H1 (cell line): ENCODE results near the gene ALK. TPM values are rescaled to one million over a fixed set of nuclear protein-coding genes. Genes with fewer than 3 reads are reported as not detected.

Experiments
- CTCF ChIA-PET: fragments of 300-600 bp; sonication (Branson Sonifier 250); formaldehyde crosslinking; loops from one replicate; lab custom pipeline; 2021; ENCODE audit not compliant: partially characterized antibody; lab: Charles Lee
- POLR2A ChIA-PET: fragments of 300-600 bp; sonication (Branson Sonifier 250); formaldehyde crosslinking; loops from one replicate; lab custom pipeline; 2021; ENCODE audit warnings: inconsistent platforms; ENCODE audit not compliant: partially characterized antibody; lab: Charles Lee
- DNase-seq, 2 experiments: peaks; one replicate each; pipeline versions ENCODE4 v3.0.0 to v3.0.0-alpha.2; 2010 to 2022; ENCODE audit warnings: low spot score in 2 of 2, low read depth in 1 of 2, mixed read lengths in 1 of 2
- FAIRE-seq: peaks from 2 replicates; lab custom pipeline; 2011; peaks lifted over from hg19 to GRCh38; lab: Jason Lieb, UNC
- H2AFZ ChIP-seq: 2 replicates; pipeline ENCODE4 v1.8.1; 2012; ENCODE audit warnings: low read length, inconsistent platforms
- H2AK5ac ChIP-seq: 2 replicates; pipeline ENCODE4 v1.6.1; 2013; ENCODE audit warnings: low read depth, low read length
- H2BK120ac ChIP-seq: replicated peaks from 2 replicates; pipeline ENCODE3; 2013; ENCODE audit warnings: low read depth, low read length, inconsistent platforms
- H2BK12ac ChIP-seq: 2 replicates; pipeline ENCODE4 v1.6.1; 2013; ENCODE audit warnings: low read depth, low read length
- H2BK15ac ChIP-seq: 2 replicates; pipeline ENCODE4 v1.6.1; 2013; ENCODE audit warnings: low read length
- H2BK20ac ChIP-seq: 2 replicates; pipeline ENCODE4 v1.6.1; 2013; ENCODE audit warnings: low read length
- H2BK5ac ChIP-seq: 2 replicates; pipeline ENCODE4 v1.6.1; 2013; ENCODE audit warnings: low read depth, low read length
- H3K14ac ChIP-seq: 2 replicates; pipeline ENCODE4 v1.6.1; 2013; ENCODE audit warnings: inconsistent platforms; ENCODE audit not compliant: insufficient read length
- H3K18ac ChIP-seq: 2 replicates; pipeline ENCODE4 v1.6.1; 2013; ENCODE audit warnings: low read length; ENCODE audit errors: extremely low read depth
- H3K23ac ChIP-seq: 2 replicates; pipeline ENCODE4 v1.6.1; 2013; ENCODE audit warnings: inconsistent platforms; ENCODE audit not compliant: insufficient read length
- H3K23me2 ChIP-seq: 2 replicates; pipeline ENCODE4 v1.6.1; 2013; ENCODE audit warnings: low read depth, low read length
- H3K27ac ChIP-seq: 2 replicates; pipeline ENCODE4 v1.6.1; 2011; ENCODE audit warnings: low read depth, low read length, inconsistent platforms
- H3K27me3 ChIP-seq, 4 experiments: replicated peaks in 1 of 4; 1 replicate in 1 of 4; 2 replicates in 3 of 4; pipeline versions ENCODE4 v1.6.1 to v1.8.1; 2011 to 2013; ENCODE audit warnings: low read length in 3 of 4, mild to moderate bottlenecking in 3 of 4, inconsistent platforms in 2 of 4, mixed read lengths in 2 of 4, moderate library complexity in 1 of 4; ENCODE audit not compliant: control insufficient read depth in 3 of 4, insufficient read depth in 3 of 4; ENCODE audit errors: extremely low read depth in 1 of 4
- H3K36me3 ChIP-seq, 4 experiments: 2 replicates each; pipeline versions ENCODE4 v1.6.1 to v1.8.1; 2011 to 2013; ENCODE audit warnings: mild to moderate bottlenecking in 4 of 4, low read length in 3 of 4, moderate library complexity in 2 of 4, control low read depth in 1 of 4, inconsistent platforms in 1 of 4; ENCODE audit not compliant: insufficient read depth in 4 of 4, control insufficient read depth in 2 of 4
- H3K4ac ChIP-seq: replicated peaks from 2 replicates; pipeline ENCODE3; 2013; ENCODE audit warnings: low read length, low read depth, mixed read lengths, inconsistent platforms; ENCODE audit not compliant: insufficient read length
- H3K4me1 ChIP-seq, 4 experiments: replicated peaks in 1 of 4; 1 replicate in 1 of 4; 2 replicates in 3 of 4; pipeline versions ENCODE4 v1.6.1 to v1.8.1; 2011 to 2013; ENCODE audit warnings: low read length in 3 of 4, inconsistent platforms in 2 of 4, mixed read lengths in 1 of 4; ENCODE audit not compliant: insufficient read depth in 4 of 4, control insufficient read depth in 3 of 4
- H3K4me2 ChIP-seq, 2 experiments: 2 replicates each; pipeline versions ENCODE4 v1.6.1 to v1.8.1; 2011 to 2013; ENCODE audit warnings: low read depth in 2 of 2, low read length in 2 of 2, control low read depth in 1 of 2, inconsistent platforms in 1 of 2, mild to moderate bottlenecking in 1 of 2; ENCODE audit not compliant: insufficient read depth in 1 of 2
- H3K4me3 ChIP-seq, 4 experiments: fragments of 200-600, 300-600 bp in 1 of 4; sonication (generic), shearing (Covaris generic), sonication (Bioruptor Twin) in 1 of 4; 2 replicates each; pipeline versions ENCODE4 v1.5.1 to v1.8.1; 2011 to 2016; ENCODE audit warnings: low read length in 4 of 4, low read depth in 3 of 4, control low read depth in 2 of 4, inconsistent platforms in 2 of 4, mild to moderate bottlenecking in 2 of 4, mixed read lengths in 1 of 4, moderate library complexity in 1 of 4; ENCODE audit not compliant: insufficient read depth in 2 of 4; ENCODE audit errors: extremely low read depth in 1 of 4
- H3K56ac ChIP-seq: replicated peaks from 2 replicates; pipeline ENCODE3; 2013; ENCODE audit warnings: low read depth, mild to moderate bottlenecking, mixed read lengths, low read length, inconsistent platforms; ENCODE audit not compliant: insufficient read length
- H3K79me1 ChIP-seq: 2 replicates; pipeline ENCODE4 v1.6.1; 2013; ENCODE audit warnings: low read depth, low read length, control low read depth
- H3K79me2 ChIP-seq, 2 experiments: 2 replicates each; pipeline versions ENCODE4 v1.6.1 to v1.8.1; 2012 to 2013; ENCODE audit warnings: low read length in 2 of 2, mild to moderate bottlenecking in 2 of 2, inconsistent platforms in 1 of 2; ENCODE audit not compliant: insufficient read depth in 2 of 2, control insufficient read depth in 1 of 2
- H3K9ac ChIP-seq, 4 experiments: replicated peaks in 1 of 4; 1 replicate in 1 of 4; 2 replicates in 3 of 4; pipeline versions ENCODE4 v1.6.1 to v1.8.1; 2011 to 2013; ENCODE audit warnings: low read depth in 3 of 4, low read length in 3 of 4, control low read depth in 2 of 4, mild to moderate bottlenecking in 2 of 4, moderate library complexity in 2 of 4, inconsistent platforms in 1 of 4; ENCODE audit errors: extremely low read depth in 1 of 4
- H3K9me3 ChIP-seq, 2 experiments: 2 replicates each; pipeline versions ENCODE4 v1.6.1 to v1.8.1; 2012 to 2013; ENCODE audit warnings: mild to moderate bottlenecking in 2 of 2, moderate library complexity in 2 of 2, control low read depth in 1 of 2, inconsistent platforms in 1 of 2, low read depth in 1 of 2, low read length in 1 of 2, mixed read lengths in 1 of 2; ENCODE audit not compliant: insufficient read depth in 2 of 2
- H4K20me1 ChIP-seq, 2 experiments: replicated peaks in 1 of 2; 2 replicates each; pipeline versions ENCODE3 to v1.8.1; 2011 to 2013; ENCODE audit warnings: inconsistent platforms in 2 of 2, low read length in 2 of 2, mild to moderate bottlenecking in 1 of 2; ENCODE audit not compliant: insufficient read depth in 2 of 2, control insufficient read depth in 1 of 2
- H4K5ac ChIP-seq: 2 replicates; pipeline ENCODE4 v1.6.1; 2013; ENCODE audit warnings: low read length, low read depth, mixed read lengths, inconsistent platforms; ENCODE audit not compliant: insufficient read length
- H4K8ac ChIP-seq: 2 replicates; pipeline ENCODE4 v1.8.0; 2013; ENCODE audit warnings: mild to moderate bottlenecking, moderate library complexity, low read length, inconsistent platforms; ENCODE audit not compliant: insufficient read depth; ENCODE audit errors: extremely low read depth
- H4K91ac ChIP-seq: replicated peaks from 2 replicates; pipeline ENCODE3; 2013; ENCODE audit warnings: low read length, mixed read lengths, inconsistent platforms; ENCODE audit not compliant: insufficient read length
- BRCA1 ChIP-seq: IDR thresholded peaks from 2 replicates; pipeline ENCODE4 v1.6.1; 2012; ENCODE audit warnings: low read depth, low read length, improper control_type of control experiment
- CEBPB ChIP-seq: IDR thresholded peaks from 2 replicates; pipeline ENCODE4 v1.6.1; 2012; ENCODE audit warnings: low read depth, low read length
- MAFK ChIP-seq: IDR thresholded peaks from 2 replicates; pipeline ENCODE4 v1.6.1; 2012; ENCODE audit warnings: low read depth, mild to moderate bottlenecking, improper control_type of control experiment, low read length
- NANOG ChIP-seq: IDR thresholded peaks from 2 replicates; pipeline ENCODE4 v1.6.1; 2011; ENCODE audit warnings: low read length, low read depth, mild to moderate bottlenecking, inconsistent platforms; ENCODE audit not compliant: insufficient read depth, poor library complexity, severe bottlenecking
- POLR2AphosphoS5 ChIP-seq: IDR thresholded peaks from 2 replicates; pipeline ENCODE4 v1.6.1; 2011; ENCODE audit warnings: low read depth, low read length
- RBBP5 ChIP-seq: IDR thresholded peaks from 2 replicates; pipeline ENCODE4 v1.7.1; 2012; ENCODE audit warnings: low read depth, mild to moderate bottlenecking, inconsistent platforms, low read length, moderate library complexity, borderline replicate concordance
- SIRT6 ChIP-seq: IDR thresholded peaks from one replicate; pipeline ENCODE4 v1.7.1; 2012; ENCODE audit warnings: low read length, inconsistent platforms
- WGBS, 2 experiments: shearing (Covaris generic) in 1 of 2; methylation state at CpG; one replicate each; pipeline versions ENCODE4 v1.1.6 to v1.1.7; 2013 to 2015; ENCODE audit warnings: low lambda C conversion rate in 2 of 2, mixed read lengths in 2 of 2, inconsistent platforms in 1 of 2, low coverage in 1 of 2, missing lambda C conversion rate in 1 of 2; ENCODE audit not compliant: insufficient replicate concordance in 2 of 2, insufficient coverage in 1 of 2, insufficient read length in 1 of 2; ENCODE audit errors: extremely low coverage in 1 of 2, missing lambda C conversion rate in 1 of 2; 5-methylcytosine and 5-hydroxymethylcytosine counted together
- polyA plus RNA-seq, 7 experiments: library from polyadenylated mRNA; depleted of rRNA in 3 of 7; stranded (reverse) in 5 of 7; unstranded in 2 of 7; fragments of >200 nt in 5 of 7; fragments of 200-250 nt in 2 of 7; gene quantifications; 1 replicate in 5 of 7; 2 replicates in 1 of 7; 4 replicates in 1 of 7; pipeline versions ENCODE4 v1.2.1 to v1.2.3, GENCODE V29; 2011 to 2013; ENCODE audit warnings: missing spikeins in 2 of 7, mixed read lengths in 2 of 7
- total RNA-seq: library from RNA; stranded (reverse); fragmentation: NEBNext Ultra II Directional; extraction: Animal tissue kit (Norgen Biotek cat#: 25700); gene quantifications from 2 replicates; pipeline ENCODE4 v1.2.1, GENCODE V29; 2021
- TF ChIP-seq, protein P1 (sequence below): IDR thresholded peaks from 2 replicates; pipeline ENCODE4 v1.6.1; 2012; ENCODE audit warnings: inconsistent platforms

The ALK gene
- total and polyA plus RNA-seq, 2 of the 8 experiments (the other 6 are each of a cell fraction or from before 2014, with no cell fraction given), result 0.02 to 0.09 TPM

DNA sequence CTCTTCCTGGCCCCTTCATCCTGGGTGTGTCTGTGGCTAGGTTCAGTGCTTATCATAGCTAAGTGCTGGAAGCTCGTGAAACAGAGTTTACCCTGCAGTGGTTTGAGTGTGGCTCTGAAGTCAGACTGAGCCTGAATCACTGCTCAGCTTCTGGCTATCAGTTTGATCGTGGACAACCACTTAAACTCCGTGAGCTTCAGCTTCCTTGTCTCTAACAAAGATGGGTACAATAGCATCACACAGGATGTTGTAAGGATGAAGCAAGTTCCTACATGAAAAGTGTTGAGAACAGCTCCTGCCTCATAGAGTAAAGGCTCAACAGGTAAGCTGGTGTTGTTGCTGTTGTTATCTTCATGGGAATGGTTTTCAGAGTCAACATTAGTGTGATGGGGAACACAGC, 595.8 kb downstream of the ALK start:
- no peaks in the 10 kb centered on the region for H3K79me2 ChIP-seq
- H2AFZ ChIP-seq, result no peak overlapping the region
- TF ChIP-seq RBBP5 (no peak), POLR2AphosphoS5 (no peak), NANOG (no peak), BRCA1 (no peak), SIRT6 (no peak), CEBPB (no peak), MAFK (no peak)
- TF ChIP-seq, protein P1, sequence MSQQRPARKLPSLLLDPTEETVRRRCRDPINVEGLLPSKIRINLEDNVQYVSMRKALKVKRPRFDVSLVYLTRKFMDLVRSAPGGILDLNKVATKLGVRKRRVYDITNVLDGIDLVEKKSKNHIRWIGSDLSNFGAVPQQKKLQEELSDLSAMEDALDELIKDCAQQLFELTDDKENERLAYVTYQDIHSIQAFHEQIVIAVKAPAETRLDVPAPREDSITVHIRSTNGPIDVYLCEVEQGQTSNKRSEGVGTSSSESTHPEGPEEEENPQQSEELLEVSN, result no peak

More for the DNA sequence above, 595.8 kb downstream of the ALK start:
- Histone ChIP-seq H3K27me3 (no peaks in the 10 kb centered on the region), H3K18ac (no peak overlapping the region), H4K8ac (no peak overlapping the region), H4K20me1 (no peaks in the 10 kb centered on the region), H2AK5ac (no peak overlapping the region), H3K4me1 (peaks cover 0 to 4% (median 0%) of the 10 kb centered on the region in 4 experiments; a peak in 2 of 7 replicates), H3K9me3 (no peaks in the 10 kb centered on the region), H3K23ac (no peak overlapping the region), H4K5ac (no peak overlapping the region), H3K79me1 (no peaks in the 10 kb centered on the region), H3K14ac (no peak overlapping the region), H3K4ac (no peak overlapping the region), H2BK5ac (no peak overlapping the region), H2BK20ac (no peak overlapping the region), H3K4me2 (no peak overlapping the region), H2BK120ac (no peak overlapping the region), H3K9ac (no peak overlapping the region), H4K91ac (no peak overlapping the region), H3K4me3 (no peak overlapping the region), H3K56ac (no peak overlapping the region), H2BK15ac (no peak overlapping the region), H3K36me3 (no peaks in the 10 kb centered on the region), H3K27ac (no peak overlapping the region), H2BK12ac (no peak overlapping the region), H3K23me2 (no peaks in the 10 kb centered on the region)
- DNase-seq (no peak), FAIRE-seq (no peak)
- POLR2A ChIA-PET, result no interaction called here
- CTCF ChIA-PET, result interaction anchor here (0.8 to 1.7 kb wide), 6 partner anchors 15 to 86 kb away, joined by 3 to 7 read pairs (median 3); no protein-coding TSS in a partner anchor
- 97% methylated on average over 3 of the region's 3 CpGs; no CpG with 5 or more reads in 1 of the 2 experiments for WGBS, 2 experiments
